COLO829 (cell line): ENCODE measurements around the gene CIC.
A peak's percentile ranks its signal among the peaks of the same experiment; 100 is the strongest.

Experiments
- DNase-seq: peaks from one replicate; pipeline ENCODE4 v3.0.0; 2012; ENCODE audit warnings: low spot score

Gene CIC

DNA sequence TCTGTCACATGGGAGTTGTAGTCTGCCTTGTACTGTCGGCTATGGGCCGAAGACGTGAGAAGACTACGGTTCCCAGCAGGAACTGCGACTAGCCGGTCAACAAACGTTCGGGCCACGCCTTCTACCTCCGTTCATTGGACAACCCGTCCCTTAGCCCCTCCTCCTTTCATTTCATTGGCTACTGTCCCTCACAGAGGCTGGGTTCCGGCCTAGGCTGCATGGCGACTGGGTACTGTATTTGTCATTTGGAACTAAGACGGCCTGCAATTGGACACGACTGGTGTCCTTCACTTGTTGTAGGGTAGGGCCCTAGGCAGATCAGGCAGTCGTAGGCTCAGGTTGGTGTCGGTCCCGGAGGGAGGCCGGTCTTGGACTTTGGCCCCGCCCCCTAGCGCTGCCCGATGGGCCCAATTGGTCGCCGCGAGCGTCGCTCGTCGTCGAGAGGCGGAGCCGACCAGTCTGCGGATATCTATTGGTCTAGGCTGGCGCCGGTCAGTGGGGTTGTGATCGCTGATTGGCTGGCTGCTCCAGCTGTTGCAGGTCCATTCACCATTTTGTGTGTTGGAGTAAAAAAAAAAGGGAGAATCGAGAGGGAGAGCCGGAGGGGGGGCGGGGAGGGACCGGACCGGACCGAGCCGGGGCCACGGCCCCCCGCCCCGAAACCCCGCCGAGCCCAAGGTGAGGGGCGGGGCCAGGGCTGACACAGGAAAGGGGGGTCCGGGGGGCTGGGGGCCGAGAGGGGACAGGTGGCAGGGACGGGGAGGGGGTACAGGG, at the start of gene CIC:
TSS of gene CIC (plus strand) at position 549 of the 774 bp plus-strand sequence. CDS start 2,532 bp downstream, outside the sequence.
- DNase-seq, result peak; percentile 98

DNA sequence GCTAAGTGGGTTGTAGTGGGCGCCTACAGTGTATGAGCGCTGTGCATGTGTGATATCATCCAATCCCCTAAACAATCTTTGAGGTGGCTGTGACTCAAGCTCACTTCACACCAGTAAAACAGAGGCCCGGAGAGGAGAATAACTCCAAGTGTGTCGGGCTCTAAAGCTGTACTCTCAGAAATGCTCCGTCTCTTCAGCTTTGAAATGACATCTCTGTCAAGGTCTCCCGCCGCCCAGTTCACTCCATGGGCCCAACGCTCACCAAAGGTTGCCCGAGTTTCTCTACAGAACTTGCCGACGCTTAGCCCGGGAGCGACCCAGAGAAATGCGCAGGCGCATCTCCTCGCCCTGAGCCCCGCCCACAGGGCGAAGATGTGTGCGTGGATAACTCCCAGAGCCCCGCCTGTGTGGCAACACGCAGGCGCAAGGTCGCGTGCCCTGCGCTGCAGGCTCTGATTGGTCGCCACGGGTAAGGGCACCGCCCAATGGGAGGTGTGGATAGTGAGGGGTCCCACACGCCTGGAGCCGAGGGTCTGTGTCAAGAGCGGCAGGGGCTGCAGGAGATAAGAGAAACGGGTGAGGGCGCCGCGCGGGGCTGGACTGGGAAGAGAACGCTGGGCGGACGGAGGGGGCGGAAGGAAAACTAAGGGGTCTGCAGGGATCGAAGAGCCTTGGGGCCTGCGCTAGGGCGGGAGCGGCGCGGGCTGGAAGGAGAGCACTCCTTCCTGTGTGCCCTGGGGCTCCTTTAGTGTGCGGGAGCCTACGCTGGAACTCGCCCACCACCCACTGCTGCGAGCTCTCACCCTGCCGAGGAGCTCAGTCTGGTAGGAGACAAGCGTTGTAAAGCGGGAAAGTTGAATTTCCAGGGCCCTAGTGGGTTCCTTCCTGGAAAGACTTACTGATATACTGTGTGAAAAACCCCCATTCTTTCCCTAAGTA, 49.0 kb upstream of the CIC start, which contains the start of gene ZNF526:
TSS of gene ZNF526 (plus strand) at position 501 of the 939 bp plus-strand sequence. CDS start 4,092 bp downstream, outside the sequence.
- peak; percentile 99 for DNase-seq

DNA sequence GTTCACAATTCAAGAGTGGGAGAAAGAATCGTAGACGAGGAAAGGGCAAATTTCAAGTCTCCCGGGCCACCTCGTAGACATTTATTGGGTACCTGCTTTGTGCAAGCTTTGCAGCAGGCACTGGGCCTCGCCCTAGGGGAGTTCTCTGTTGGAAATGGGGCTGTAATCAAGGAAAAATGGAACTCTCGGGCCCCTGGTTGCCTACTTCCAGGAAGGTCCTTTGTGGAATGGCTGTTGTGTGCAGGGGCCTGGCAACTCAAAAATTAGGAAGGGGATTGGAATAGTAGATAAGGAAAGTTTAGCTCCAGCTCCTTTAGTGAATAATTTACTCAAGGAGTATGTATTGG, 48.3 kb upstream of the CIC start:
- no peak for DNase-seq

GRCh38 chr19:42224940-42225717, 43.9 kb upstream of the CIC start:
- no peak for DNase-seq

- DNase-seq, result no peak
Measured at GRCh38 chr19:42225718-42226292, 43.2 kb upstream of the CIC start.

GRCh38 chr19:42226886-42227285, 42.2 kb upstream of the CIC start:
- DNase-seq, result no peak

DNA sequence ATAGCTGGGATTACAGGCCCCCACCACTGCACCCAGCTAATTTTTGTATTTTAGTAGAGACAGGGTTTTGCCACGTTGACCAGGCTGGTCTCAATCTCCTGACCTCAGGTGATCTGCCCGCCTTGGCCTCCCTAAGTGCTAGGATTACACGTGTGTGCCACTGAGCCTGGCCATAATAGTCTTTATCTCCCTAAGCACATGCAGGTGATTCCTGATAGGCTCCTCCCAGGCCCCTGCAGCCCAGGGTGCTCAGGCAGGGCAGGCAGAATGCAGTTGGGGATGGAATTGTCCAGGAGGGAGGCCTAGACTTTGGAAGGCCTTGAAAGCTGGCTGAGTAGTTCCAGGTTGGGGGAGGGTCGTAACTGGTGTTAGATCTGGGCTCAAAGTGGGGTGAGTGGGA, 40.4 kb upstream of the CIC start:
- no peak for DNase-seq

DNA sequence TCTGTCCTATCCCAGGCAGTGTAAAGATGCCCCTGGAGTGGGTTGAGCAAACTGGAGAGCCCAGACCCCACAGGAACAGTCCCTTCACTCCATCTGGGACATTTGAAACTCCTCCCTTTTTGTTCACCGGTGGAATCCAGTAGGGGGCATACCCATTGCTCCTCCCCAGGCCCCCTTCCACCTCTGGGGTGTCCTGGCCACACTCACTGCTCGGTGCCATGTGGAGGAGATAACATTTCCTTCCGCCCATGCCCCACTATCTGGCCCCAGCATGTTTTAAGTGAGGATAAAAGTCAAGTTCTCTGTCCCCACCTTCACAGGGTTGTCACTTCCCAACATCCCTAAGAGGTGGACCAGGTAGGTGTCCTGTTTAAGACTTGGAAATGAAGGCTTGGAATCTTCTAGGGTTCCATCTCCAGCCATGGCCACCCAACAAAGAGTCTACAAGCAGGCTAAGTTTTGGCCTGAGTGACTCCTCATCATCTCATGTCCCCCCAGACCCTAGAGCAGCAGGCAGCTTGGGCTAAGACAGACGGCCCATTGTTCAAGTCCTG, 39.7 kb upstream of the CIC start:
- DNase-seq, result no peak

DNA sequence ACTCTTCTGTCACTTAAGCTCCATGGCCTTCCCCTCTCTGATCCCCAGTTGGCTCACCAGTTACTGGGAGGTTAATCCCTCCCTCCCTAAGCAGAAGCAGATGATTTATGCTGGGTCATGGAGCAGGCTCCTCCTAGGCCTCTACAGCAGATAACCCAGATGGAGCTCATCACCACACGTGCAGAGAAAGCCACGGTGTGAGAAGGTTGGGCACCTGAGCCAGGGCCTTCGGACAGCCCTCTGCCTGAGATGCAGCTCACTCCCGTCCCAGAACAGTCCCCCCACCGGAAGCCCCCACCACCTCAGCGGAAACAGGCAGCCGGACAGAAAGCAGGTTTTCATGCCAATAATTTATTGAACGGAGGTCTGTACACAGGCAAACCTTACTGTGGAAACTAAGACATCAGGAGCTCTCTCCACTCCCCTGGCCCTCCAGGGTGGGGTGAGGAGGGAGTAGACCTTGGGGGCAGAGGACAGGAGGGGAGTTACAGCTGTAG, 39.1 kb upstream of the CIC start:
- DNase-seq, result no peak

DNA sequence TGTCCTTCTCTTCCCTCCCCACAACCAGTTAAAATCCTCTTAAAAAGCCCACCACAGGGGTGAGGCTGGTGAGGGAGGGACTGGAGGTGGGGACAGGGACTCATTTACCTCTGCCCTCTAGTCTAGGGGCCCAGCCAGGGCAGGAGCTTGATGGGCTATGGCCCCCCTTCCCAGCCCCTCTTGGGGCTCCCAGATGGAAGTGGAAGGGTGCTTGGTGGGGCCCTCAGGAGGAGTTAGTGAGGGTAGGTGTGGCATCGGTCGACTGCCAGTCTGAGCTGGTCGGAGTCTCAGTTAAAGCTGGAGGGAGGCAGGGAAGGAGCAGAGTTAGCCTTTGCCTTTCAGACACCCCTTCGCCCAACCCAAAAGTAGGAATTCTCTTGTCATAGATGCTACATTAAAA, 38.5 kb upstream of the CIC start:
- no peak for DNase-seq

DNA sequence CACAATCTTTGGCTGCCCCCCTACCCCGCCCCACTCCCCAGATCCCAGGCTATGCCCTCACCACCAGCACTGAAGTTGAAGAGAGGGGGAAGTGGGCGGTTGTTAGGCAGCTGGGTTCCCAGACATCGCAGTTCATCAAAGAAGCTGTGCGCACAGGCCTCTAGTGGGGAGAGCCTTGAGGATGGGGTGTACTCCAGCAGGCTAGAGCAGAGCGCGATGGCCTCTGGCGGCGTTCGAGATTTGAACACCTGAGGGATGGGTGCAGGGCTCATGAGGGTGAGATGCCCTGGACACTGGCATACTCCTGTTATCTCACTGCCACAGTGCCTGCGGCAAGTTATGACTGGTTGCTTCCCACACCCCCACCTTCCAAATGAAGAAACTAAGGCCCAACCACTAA, 36.6 kb upstream of the CIC start:
- no peak for DNase-seq

DNA sequence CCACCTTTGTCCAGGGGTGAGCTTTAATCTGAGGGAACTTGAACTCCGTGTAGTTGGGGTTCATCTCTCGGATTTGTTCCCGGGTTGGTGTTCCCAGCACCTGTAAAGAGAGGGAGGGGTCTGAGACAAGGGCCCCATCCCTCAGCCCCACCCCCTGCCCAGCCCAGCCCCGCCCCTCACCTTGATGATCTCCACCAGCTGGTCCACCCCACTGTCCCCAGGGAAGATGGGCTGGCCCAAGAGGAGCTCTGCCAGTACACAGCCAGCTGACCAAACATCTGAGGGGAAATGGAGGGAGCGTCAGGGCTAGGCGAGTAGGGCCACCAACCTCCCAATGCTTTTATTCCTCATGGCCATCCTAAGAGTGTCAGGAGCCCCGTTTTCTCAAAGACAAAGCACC, 35.9 kb upstream of the CIC start:
- no peak for DNase-seq

DNA sequence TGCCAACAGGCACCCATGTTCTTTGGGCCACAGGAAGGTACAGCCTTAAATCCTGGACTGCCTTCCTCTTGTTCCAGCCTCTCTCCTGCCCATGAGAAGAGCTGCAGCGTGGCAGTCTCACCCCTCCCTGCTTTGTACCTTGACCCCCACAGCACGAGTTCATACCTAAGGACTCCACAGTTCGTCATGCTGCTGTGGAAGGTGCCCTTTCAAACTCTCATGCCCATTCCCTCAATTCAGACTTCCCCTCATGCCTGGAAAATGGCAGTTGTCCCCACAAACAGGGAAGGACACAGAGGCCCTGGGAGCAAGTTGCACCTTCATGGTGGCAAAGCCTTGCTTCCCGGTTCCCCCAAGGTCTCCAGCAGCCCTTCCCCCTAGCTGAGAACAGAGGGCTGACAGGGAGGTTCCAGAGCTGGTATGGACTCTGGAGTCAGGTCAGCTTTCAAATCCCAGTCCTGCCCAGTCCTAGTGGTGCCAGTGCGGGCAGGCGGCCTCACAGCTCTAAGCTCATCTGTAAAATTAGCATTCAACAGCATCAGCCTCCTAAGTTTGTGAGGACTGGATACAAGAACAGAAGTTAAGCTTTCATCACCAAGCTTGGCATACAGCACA, 35.3 kb upstream of the CIC start:
- no peak for DNase-seq

DNA sequence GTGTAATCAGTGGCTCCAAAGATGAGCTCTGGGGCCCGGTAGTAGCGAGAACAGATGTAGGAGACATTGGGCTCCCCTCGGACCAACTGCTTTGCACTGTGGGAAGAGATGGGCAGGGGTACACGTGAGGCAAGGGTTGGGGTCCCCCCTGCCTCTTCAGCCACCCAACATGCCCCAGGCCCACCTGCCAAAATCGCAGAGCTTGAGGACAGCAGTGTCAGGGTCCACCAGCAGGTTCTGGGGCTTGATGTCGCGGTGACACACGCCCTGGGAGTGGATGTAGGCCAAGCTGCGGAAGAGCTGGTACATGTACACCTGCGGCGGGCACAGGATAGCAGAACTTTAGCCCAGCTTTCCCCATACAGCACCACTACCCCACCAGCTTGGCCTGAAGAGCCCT, 34.7 kb upstream of the CIC start:
- DNase-seq, result no peak

- DNase-seq, result no peak
Measured at GRCh38 chr19:42235181-42235580, 33.9 kb upstream of the CIC start.

- no peak for DNase-seq
Measured at GRCh38 chr19:42239544-42240220, 29.4 kb upstream of the CIC start.

DNA sequence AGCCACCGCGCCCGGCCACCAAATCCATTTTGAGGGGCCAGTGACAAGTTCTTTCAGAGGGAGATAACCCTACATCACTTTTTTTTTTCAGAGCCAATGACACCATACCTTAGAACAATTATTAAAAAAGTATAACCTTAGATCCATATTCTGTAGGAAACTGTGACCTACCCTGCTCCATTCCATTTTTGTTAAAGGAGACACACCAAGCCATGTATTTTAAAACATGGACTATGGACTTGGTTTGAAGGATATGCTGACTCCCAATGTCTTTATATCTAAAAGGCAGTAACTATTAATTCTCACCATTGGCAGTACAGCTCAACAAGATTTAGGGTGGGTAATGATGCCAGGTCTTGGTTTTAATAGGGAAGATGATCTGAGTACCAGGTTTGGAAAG, 27.8 kb upstream of the CIC start:
- DNase-seq, result no peak

DNA sequence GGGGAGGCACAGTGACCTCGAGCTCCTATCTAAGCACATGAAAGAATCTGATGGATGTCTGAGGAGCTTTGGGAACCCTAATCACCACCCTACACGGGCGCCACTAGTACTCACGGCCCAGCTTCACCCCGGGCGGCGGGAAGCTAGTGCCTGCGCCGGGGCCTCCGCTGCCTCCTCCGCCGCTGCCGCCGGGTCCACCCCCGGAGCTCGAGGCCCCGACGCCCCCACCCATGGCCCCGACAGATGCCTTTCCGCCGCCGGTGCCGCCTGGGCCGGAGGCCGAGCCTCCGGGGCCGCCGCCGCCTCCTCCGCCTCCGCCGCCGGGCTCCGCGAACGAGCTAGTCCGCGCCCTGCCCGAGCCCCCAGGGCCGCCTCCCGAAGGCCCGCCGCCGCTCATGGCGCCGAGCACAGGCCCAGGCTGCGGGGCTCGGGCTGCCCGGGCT, 27.0 kb upstream of the CIC start:
- DNase-seq, result no peak

- DNase-seq, result peak; percentile 97
Measured at GRCh38 chr19:42242512-42243409, 26.3 kb upstream of the CIC start, which contains the start of gene GSK3A. Gene GSK3A, minus strand, starts transcription at chr19:42242602. Its CDS starts 137 bp downstream, at chr19:42242465.
